Kidney (tissue), 14 donors: ENCODE measurements around the gene KCNQ2. TPM values are rescaled to one million over a fixed set of nuclear protein-coding genes. Genes with fewer than 3 reads are reported as not detected.

Experiments
- DNase-seq, 5 donors: peaks; one replicate each; pipeline ENCODE4 v3.0.0-alpha.2; 2013 to 2020
- FAIRE-seq: peaks from 2 replicates; lab custom pipeline; 2012; peaks lifted over from hg19 to GRCh38; lab: Jason Lieb, UNC
- H3K27ac ChIP-seq, 2 donors: one replicate each; pipeline ENCODE4 v1.7.0; 2013; ENCODE audit warnings: low read depth in 2 of 2, low read length in 2 of 2, inconsistent platforms in 1 of 2
- H3K27me3 ChIP-seq: one replicate; pipeline ENCODE4 v1.7.1; 2013; ENCODE audit warnings: low read length, inconsistent platforms; ENCODE audit not compliant: control insufficient read depth, insufficient read depth
- H3K36me3 ChIP-seq, 3 donors: one replicate each; pipeline versions ENCODE4 v1.7.0 to v1.7.1; 2013; ENCODE audit warnings: low read length in 3 of 3, control low read depth in 1 of 3, inconsistent platforms in 1 of 3; ENCODE audit not compliant: insufficient read depth in 3 of 3, control insufficient read depth in 2 of 3
- H3K4me1 ChIP-seq, 3 donors: one replicate each; pipeline versions ENCODE4 v1.7.0 to v1.7.1; 2013; ENCODE audit warnings: low read length in 3 of 3, inconsistent platforms in 1 of 3, low read depth in 1 of 3; ENCODE audit not compliant: control insufficient read depth in 2 of 3, insufficient read depth in 2 of 3
- H3K4me3 ChIP-seq, 3 donors: one replicate each; pipeline versions ENCODE4 v1.7.0 to v1.8.1; 2013; ENCODE audit warnings: low read length in 3 of 3, control low read depth in 1 of 3, inconsistent platforms in 1 of 3
- H3K9ac ChIP-seq, 3 donors: one replicate each; pipeline versions ENCODE4 v1.7.0 to v1.7.1; 2013; ENCODE audit warnings: low read length in 3 of 3, control low read depth in 1 of 3, inconsistent platforms in 1 of 3
- H3K9me3 ChIP-seq, 3 donors: one replicate each; pipeline versions ENCODE4 v1.7.0 to v1.7.1; 2013; ENCODE audit warnings: low read length in 3 of 3, control low read depth in 1 of 3, inconsistent platforms in 1 of 3; ENCODE audit not compliant: control insufficient read depth in 2 of 3, insufficient read depth in 1 of 3
- CTCF ChIP-seq: IDR thresholded peaks from 3 replicates; pipeline ENCODE4 v1.5.1; 2012; ENCODE audit warnings: mild to moderate bottlenecking, moderate library complexity, borderline replicate concordance; ENCODE audit not compliant: insufficient read depth; ENCODE audit errors: extremely low read depth
- intact Hi-C: fragments of 100-400 bp; cut with DNase I; formaldehyde crosslinking; loops from one replicate; pipeline ENCODE4 v1.11.1; 2022
- polyA plus RNA-seq: library from polyadenylated mRNA; stranded (reverse); fragments of 350-450 nt; fragmentation: Illumina TruSeq; extraction: RNeasy Lipid Tissue Mini Kit (QIAGEN cat#74804); gene quantifications from one replicate; pipeline ENCODE4 v1.2.3, GENCODE V29; 2014; ENCODE audit warnings: low read depth, low replicate concordance; ENCODE audit not compliant: insufficient read depth
- total RNA-seq: library from RNA; stranded (reverse); fragmentation: NEBNext Ultra II Directional; extraction: Animal tissue kit (Norgen Biotek cat#: 25700); gene quantifications from one replicate; pipeline ENCODE4 v1.2.1, GENCODE V29; 2021
- donor health status: control.
- donor health status: control.
- donor health status: control.
- donor health status: control.
- donor health status: control.
- donor health status: DM: yes; HTN: yes; CAD: no.
- donor health status: Normal renal cell carcinoma (clear cell type).

KCNQ2 gene
- total and polyA plus RNA-seq, 2 donors from 2014 or later: 2.2 TPM; not detected in 1

GRCh38 chr20:63413323-63413722 is 59.1 kb downstream of the KCNQ2 start:
- H3K9me3 ChIP-seq: no peaks in the 10 kb centered on the region
- H3K4me1 ChIP-seq: no peaks in the 10 kb centered on the region
- no peak for FAIRE-seq
- DNase-seq: no peak
- H3K9ac ChIP-seq: no peak overlapping the region
- H3K4me3 ChIP-seq: no peak overlapping the region
- no peaks in the 10 kb centered on the region for H3K36me3 ChIP-seq
- no peaks in the 10 kb centered on the region for H3K27me3 ChIP-seq
- H3K27ac ChIP-seq: no peak overlapping the region
- intact Hi-C loops: no loop called here
- no peak for TF ChIP-seq CTCF

- Histone ChIP-seq H3K4me3 (no peak overlapping the region), H3K9ac (no peak overlapping the region), H3K27ac (no peak overlapping the region), H3K9me3 (no peaks in the 10 kb centered on the region), H3K27me3 (no peaks in the 10 kb centered on the region), H3K4me1 (no peaks in the 10 kb centered on the region), H3K36me3 (no peaks in the 10 kb centered on the region)
- no peak for TF ChIP-seq CTCF
- no peak for DNase-seq
- intact Hi-C loops: no loop called here
- no peak for FAIRE-seq
These were observed 59.6 kb downstream of the KCNQ2 start for GRCh38 chr20:63412889-63413288.

GRCh38 chr20:63411898-63412631 is 60.4 kb downstream of the KCNQ2 start:
- no peak for TF ChIP-seq CTCF
- intact Hi-C loops: no loop called here
- H3K36me3 ChIP-seq: no peaks in the 10 kb centered on the region
- no peaks in the 10 kb centered on the region for H3K27me3 ChIP-seq
- H3K4me3 ChIP-seq: no peak overlapping the region
- no peak overlapping the region for H3K27ac ChIP-seq
- H3K4me1 ChIP-seq: no peaks in the 10 kb centered on the region
- no peak for FAIRE-seq
- no peaks in the 10 kb centered on the region for H3K9me3 ChIP-seq
- DNase-seq: peak in 2 of 5 donors; percentile 32 to 69
- H3K9ac ChIP-seq: no peak overlapping the region
